Vagina (tissue), 2 donors: ENCODE data around the gene CRYM. TPM values are rescaled to one million over a fixed set of nuclear protein-coding genes. Genes with fewer than 3 reads are reported as not detected.

Source experiments
- DNase-seq, 2 donors: peaks; one replicate each; pipeline ENCODE4 v3.0.0-alpha.2; 2017; ENCODE audit errors: extremely low spot score in 2 of 2
- H3K27ac ChIP-seq: fragments of 200-600 bp; sonication (generic); one replicate; pipeline ENCODE4 v1.5.1; 2019
- H3K27me3 ChIP-seq: fragments of 200-600 bp; sonication (generic); one replicate; pipeline ENCODE4 v1.5.1; 2019
- H3K36me3 ChIP-seq, 2 donors: fragments of 200-600 bp; sonication (generic); one replicate each; pipeline ENCODE4 v1.5.1; 2017 to 2019
- H3K4me1 ChIP-seq: fragments of 200-600 bp; sonication (generic); one replicate; pipeline ENCODE4 v1.5.1; 2019
- H3K4me3 ChIP-seq, 2 donors: fragments of 200-600 bp; sonication (generic); 1 replicate in 1 of 2; 2 replicates in 1 of 2; pipeline ENCODE4 v1.5.1; 2016 to 2019
- H3K9me3 ChIP-seq: fragments of 200-600 bp; sonication (generic); one replicate; pipeline ENCODE4 v1.5.1; 2019
- CTCF ChIP-seq, 3 experiments: fragments of 450-650 bp in 2 of 3; fragments of 200-600 bp in 1 of 3; sonication (generic) in 1 of 3; IDR thresholded peaks; one replicate each; pipeline ENCODE4 v1.5.1; 2017 to 2019; ENCODE audit warnings: antibody characterized with exemption in 3 of 3, mild to moderate bottlenecking in 2 of 3, moderate library complexity in 2 of 3
- POLR2A ChIP-seq, 2 donors: fragments of 450-650 bp; IDR thresholded peaks; one replicate each; pipeline ENCODE4 v1.6.1; 2017; ENCODE audit warnings: antibody characterized with exemption in 2 of 2, mild to moderate bottlenecking in 2 of 2, moderate library complexity in 2 of 2
- POLR2AphosphoS5 ChIP-seq, 2 donors: sonication (generic); formaldehyde crosslinking; IDR thresholded peaks; one replicate each; pipeline ENCODE4 v1.9.0; 2017; ENCODE audit warnings: antibody characterized with exemption in 2 of 2, mild to moderate bottlenecking in 2 of 2, low read depth in 1 of 2; ENCODE audit not compliant: insufficient read depth in 1 of 2
- intact Hi-C: fragments of 100-400 bp; cut with DNase I; formaldehyde crosslinking; loops from one replicate; pipeline ENCODE4 v1.15.1; 2023
- total RNA-seq: library from RNA; depleted of rRNA; stranded (reverse); fragments of >200 nt; gene quantifications from one replicate; pipeline ENCODE4 v1.2.3, GENCODE V29; 2016

The CRYM gene
- total RNA-seq, 1 donor from 2014 or later, result 3.9 TPM

GRCh38 chr16:21284414-21284813, 6.3 kb upstream of the CRYM start:
- no peak for DNase-seq

GRCh38 chr16:21283521-21284289, 5.6 kb upstream of the CRYM start:
- H3K9me3 ChIP-seq, result no peaks in the 10 kb centered on the region
- H3K36me3 ChIP-seq, result no peaks in the 10 kb centered on the region
- peak in 1 of 2 donors; percentile 28 for TF ChIP-seq POLR2AphosphoS5 (IDR thresholded peaks at IDR 0.05; ENCODE audit: insufficient read depth in 1 of 2, low read depth in 1 of 2)
- peak in 2 of 3 experiments; percentile 18 to 30 for TF ChIP-seq CTCF (IDR thresholded peaks at IDR 0.05)
- no peak for TF ChIP-seq POLR2A (IDR thresholded peaks at IDR 0.05)
- H3K27me3 ChIP-seq, result no peaks in the 10 kb centered on the region
- intact Hi-C loops, result no loop called here
- H3K4me1 ChIP-seq, result peaks cover 6% of the 10 kb centered on the region
- peak overlapping the region; percentile 77 for H3K27ac ChIP-seq
- DNase-seq, result no peak
- peak overlapping the region; percentile 39 to 47 for H3K4me3 ChIP-seq

More at GRCh38 chr16:21284414-21284813, 6.3 kb upstream of the CRYM start:
- Histone ChIP-seq H3K9me3 (no peaks in the 10 kb centered on the region), H3K36me3 (no peaks in the 10 kb centered on the region), H3K27me3 (no peaks in the 10 kb centered on the region), H3K4me3 (peak overlapping the region in 1 of 2 donors; percentile 47), H3K27ac (no peak overlapping the region), H3K4me1 (peaks cover 6% of the 10 kb centered on the region)
- TF ChIP-seq POLR2A (IDR thresholded peaks at IDR 0.05) (no peak), CTCF (IDR thresholded peaks at IDR 0.05) (no peak), POLR2AphosphoS5 (IDR thresholded peaks at IDR 0.05; ENCODE audit: insufficient read depth in 1 of 2, low read depth in 1 of 2) (no peak)
- intact Hi-C loops, result no loop called here

GRCh38 chr16:21281698-21282389, 3.8 kb upstream of the CRYM start:
- H3K27me3 ChIP-seq, result no peaks in the 10 kb centered on the region
- no peak for DNase-seq
- no peak overlapping the region for H3K27ac ChIP-seq
- intact Hi-C loops, result no loop called here
- H3K36me3 ChIP-seq, result no peaks in the 10 kb centered on the region
- H3K4me1 ChIP-seq, result peaks cover 18% of the 10 kb centered on the region
- H3K9me3 ChIP-seq, result no peaks in the 10 kb centered on the region
- no peak for TF ChIP-seq CTCF (IDR thresholded peaks at IDR 0.05)
- no peak overlapping the region for H3K4me3 ChIP-seq

DNA sequence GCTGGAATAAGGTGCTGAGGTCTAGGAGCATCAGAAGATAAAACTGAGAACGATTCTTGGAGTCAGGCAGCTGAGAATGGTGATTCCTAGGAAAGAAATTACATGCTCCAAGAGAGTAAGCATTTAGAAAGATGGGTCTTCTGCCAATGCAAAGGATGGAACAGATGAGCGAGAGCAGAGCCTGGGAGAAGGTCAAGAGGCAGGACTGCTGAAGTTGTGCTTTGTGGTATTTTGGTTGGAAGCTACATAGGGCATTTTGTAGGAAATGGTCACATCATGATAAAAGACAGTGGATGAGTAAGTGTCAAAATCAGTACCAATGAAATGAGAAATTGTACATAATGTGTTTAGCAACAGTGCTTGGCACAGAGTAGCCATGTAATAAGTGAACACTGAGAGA, 1.4 kb upstream of the CRYM start:
- intact Hi-C loops, result no loop called here
- Histone ChIP-seq H3K4me3 (no peak overlapping the region), H3K4me1 (peaks cover 18% of the 10 kb centered on the region), H3K36me3 (no peaks in the 10 kb centered on the region), H3K27ac (no peak overlapping the region), H3K27me3 (no peaks in the 10 kb centered on the region), H3K9me3 (no peaks in the 10 kb centered on the region)
- DNase-seq, result no peak
- no peak for TF ChIP-seq CTCF (IDR thresholded peaks at IDR 0.05)
- TF ChIP-seq POLR2AphosphoS5 (IDR thresholded peaks at IDR 0.05; ENCODE audit: insufficient read depth in 1 of 2, low read depth in 1 of 2), result no peak
- no peak for TF ChIP-seq POLR2A (IDR thresholded peaks at IDR 0.05)
